ENCODE data around the gene TADA3. TPM values are rescaled to one million over a fixed set of nuclear protein-coding genes. Genes with fewer than 3 reads are reported as not detected.

Gene TADA3
- polyA plus RNA-seq, 2 of the 4 experiments (the other 2 are of a cell fraction) = 42.6 to 50.3 TPM

DNA sequence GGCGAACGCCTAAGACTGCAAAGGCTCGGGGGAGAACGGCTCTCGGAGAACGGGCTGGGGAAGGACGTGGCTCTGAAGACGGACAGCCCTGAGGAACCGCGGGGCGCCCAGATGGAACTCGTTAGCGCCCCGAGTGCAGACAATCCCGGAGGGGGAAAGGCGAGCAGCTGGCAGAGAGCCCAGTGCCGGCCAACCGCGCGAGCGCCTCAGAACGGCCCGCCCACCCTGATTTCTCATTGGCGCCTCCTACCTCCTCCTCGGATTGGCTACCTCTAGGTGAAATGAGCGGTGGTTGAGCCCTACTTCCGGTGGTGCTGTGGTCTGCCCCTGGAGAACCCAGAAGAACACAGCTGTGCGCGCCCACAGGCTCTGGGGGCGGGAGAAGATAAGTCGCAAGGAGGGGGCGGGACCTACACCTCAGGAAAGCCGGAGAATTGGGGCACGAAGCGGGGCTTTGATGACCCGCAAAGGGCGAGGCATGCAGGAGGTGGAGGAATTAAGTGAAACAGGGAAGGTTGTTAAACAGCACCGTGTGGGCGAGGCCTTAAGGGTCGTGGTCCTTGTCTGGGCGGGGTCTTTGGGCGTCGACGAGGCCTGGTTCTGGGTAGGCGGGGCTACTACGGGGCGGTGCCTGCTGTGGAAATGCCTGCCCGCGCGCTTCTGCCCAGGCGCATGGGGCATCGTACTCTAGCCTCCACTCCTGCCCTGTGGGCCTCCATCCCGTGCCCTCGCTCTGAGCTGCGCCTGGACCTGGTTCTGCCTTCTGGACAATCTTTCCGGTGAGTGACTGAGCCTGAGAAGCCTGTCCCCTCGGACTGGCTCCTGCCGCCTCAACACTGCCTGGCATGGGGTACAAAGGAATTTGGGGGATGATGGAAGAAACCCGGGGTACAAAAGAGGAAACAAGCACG is 42.4 kb downstream of the TADA3 start, which contains the start of gene OGG1:
TSS of gene OGG1 (plus strand) at position 308 of the 911 bp plus-strand sequence. CDS start at position 643, 335 bp downstream.
- peak; percentile 98 to 99 for DNase-seq (ENCODE audit: low read depth in 1 of 2, low spot score in 1 of 2)
- peak; percentile 95 to 98 for ATAC-seq
- under 1% methylated on average over 43 of the region's 60 CpGs for WGBS (ENCODE audit: missing lambda C conversion rate)
- peak within 1 kb of the TSS; percentile 91 for H3K4me2 ChIP-seq
- POLR2A ChIA-PET = interaction anchor here (0.8 to 1.9 kb wide), 8 partner anchors 13 to 387 kb away, joined by 3 to 17 read pairs (median 4); partner anchors contain the start of genes ARPC4, BRPF1, CAMK1 and MTMR14
- TF ChIP-seq NFE2L2 (conservative IDR thresholded peaks at IDR 0.05; ENCODE audit: low read length) (no peak), TP53 (CRISPR knock-in tag; IDR thresholded peaks at IDR 0.05) (0 out of 2 replicates have a peak, but pooled peaks have one; percentile 32), TFCP2L1 (CRISPR knock-in tag; IDR thresholded peaks at IDR 0.05) (no peak), PHF8 (IDR thresholded peaks at IDR 0.05; ENCODE audit: borderline replicate concordance, low read depth) (peak; percentile 43; the same call in 1 of the 2 replicates), JUN (IDR thresholded peaks at IDR 0.05) (peak; percentile 54 to 68; a peak in 3 of 5 replicates), POLR2A (IDR thresholded peaks at IDR 0.05; ENCODE audit: low read length) (peak; percentile 50)
- TF ChIP-seq, protein P1, sequence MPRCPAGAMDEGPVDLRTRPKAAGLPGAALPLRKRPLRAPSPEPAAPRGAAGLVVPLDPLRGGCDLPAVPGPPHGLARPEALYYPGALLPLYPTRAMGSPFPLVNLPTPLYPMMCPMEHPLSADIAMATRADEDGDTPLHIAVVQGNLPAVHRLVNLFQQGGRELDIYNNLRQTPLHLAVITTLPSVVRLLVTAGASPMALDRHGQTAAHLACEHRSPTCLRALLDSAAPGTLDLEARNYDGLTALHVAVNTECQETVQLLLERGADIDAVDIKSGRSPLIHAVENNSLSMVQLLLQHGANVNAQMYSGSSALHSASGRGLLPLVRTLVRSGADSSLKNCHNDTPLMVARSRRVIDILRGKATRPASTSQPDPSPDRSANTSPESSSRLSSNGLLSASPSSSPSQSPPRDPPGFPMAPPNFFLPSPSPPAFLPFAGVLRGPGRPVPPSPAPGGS (IDR thresholded peaks at IDR 0.05) = 0 out of 3 replicates have a peak, but pooled peaks have one; percentile 41
- TF ChIP-seq, protein P2, sequence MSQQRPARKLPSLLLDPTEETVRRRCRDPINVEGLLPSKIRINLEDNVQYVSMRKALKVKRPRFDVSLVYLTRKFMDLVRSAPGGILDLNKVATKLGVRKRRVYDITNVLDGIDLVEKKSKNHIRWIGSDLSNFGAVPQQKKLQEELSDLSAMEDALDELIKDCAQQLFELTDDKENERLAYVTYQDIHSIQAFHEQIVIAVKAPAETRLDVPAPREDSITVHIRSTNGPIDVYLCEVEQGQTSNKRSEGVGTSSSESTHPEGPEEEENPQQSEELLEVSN (IDR thresholded peaks at IDR 0.05; ENCODE audit: borderline replicate concordance, low read depth) = peak; percentile 63; the same call in 1 of the 2 replicates
- TF ChIP-seq, protein P3, sequence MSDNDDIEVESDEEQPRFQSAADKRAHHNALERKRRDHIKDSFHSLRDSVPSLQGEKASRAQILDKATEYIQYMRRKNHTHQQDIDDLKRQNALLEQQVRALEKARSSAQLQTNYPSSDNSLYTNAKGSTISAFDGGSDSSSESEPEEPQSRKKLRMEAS (IDR thresholded peaks at IDR 0.05) = peak; percentile 91
- no peak for FAIRE-seq
- H3K4me3 ChIP-seq = peak within 1 kb of the TSS; percentile 72
- peak within 1 kb of the TSS; percentile 95 to 97 for H3K27ac ChIP-seq
- H3K9me3 ChIP-seq = no peaks in the 10 kb centered on the region
- CTCF ChIA-PET = interaction anchor here (0.8 to 4.9 kb wide), 12 partner anchors 10 to 397 kb away, joined by 3 to 22 read pairs (median 4); partner anchors contain the start of genes BRPF1 and CAMK1
- peaks cover 13% of the 10 kb centered on the region; the same call in 2 of the 3 replicates for H3K4me1 ChIP-seq

DNA sequence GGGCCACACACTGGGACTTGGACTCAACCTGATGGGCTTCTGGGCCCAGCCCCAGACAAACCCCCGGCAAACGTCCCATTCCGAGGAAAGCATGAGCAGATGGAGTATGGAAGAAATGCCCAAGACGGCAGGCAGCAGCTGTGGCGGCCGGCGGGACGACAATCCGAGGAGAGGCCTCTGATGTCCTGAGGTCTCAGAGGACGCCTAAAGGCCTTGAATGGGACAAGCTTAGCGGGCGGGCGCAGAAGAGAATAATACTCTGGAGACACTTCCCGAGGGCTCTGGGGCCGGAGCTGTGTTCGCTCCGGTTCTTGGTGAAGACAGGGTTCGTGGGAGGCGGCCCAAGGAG is 43.0 kb downstream of the TADA3 start:
- Histone ChIP-seq H3K4me2 (peak overlapping the region; percentile 91), H3K4me1 (peaks cover 13% of the 10 kb centered on the region; the same call in 2 of the 3 replicates), H3K9me3 (no peaks in the 10 kb centered on the region), H3K27ac (peak overlapping the region; percentile 95 to 97), H3K4me3 (peak overlapping the region; percentile 72)
- no peak for TF ChIP-seq MAFK (IDR thresholded peaks at IDR 0.05; ENCODE audit: partially characterized antibody)
- no peak for TF ChIP-seq KDM1A (IDR thresholded peaks at IDR 0.05; ENCODE audit: low read depth)
- no peak for TF ChIP-seq CBX8 (IDR thresholded peaks at IDR 0.05)
- ChIA-PET POLR2A (interaction anchor here (0.8 to 1.9 kb wide), 7 partner anchors 12 to 386 kb away, joined by 3 to 17 read pairs (median 4); partner anchors contain the start of genes ARPC4, BRPF1, CAMK1 and MTMR14), CTCF (interaction anchor here (0.8 to 4.9 kb wide), 11 partner anchors 10 to 396 kb away, joined by 3 to 22 read pairs (median 4); partner anchors contain the start of genes BRPF1 and CAMK1)
- peak; percentile 58 to 61 for ATAC-seq
- 9% methylated on average over 9 of the region's 19 CpGs for WGBS (ENCODE audit: missing lambda C conversion rate)
- no peak for FAIRE-seq
- peak in 1 of 2 experiments; percentile 26 for DNase-seq (ENCODE audit: low read depth in 1 of 2, low spot score in 1 of 2)

DNA sequence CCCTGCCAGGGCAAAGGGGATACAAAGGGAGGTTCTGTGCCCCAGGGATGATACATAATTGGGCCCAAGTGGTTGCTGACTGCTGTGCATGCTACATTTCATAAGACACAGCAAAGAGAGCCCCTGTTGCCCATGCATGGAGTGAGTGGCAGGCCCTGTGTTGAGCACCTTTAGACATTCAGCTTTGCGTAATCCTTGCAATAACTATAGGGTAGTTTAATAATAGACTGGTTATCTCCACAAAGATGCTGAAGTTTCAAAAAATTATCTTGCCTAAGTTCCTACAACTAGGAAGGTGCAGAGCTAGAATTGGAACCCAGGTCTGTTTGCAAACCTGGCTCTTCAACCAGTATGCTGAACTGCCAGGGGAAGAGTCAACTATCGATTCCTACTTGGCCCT is 44.2 kb downstream of the TADA3 start:
- TF ChIP-seq NR3C1 (IDR thresholded peaks at IDR 0.05) (no peak), RCOR1 (IDR thresholded peaks at IDR 0.05; ENCODE audit: low read depth, low read length) (no peak), HDAC2 (IDR thresholded peaks at IDR 0.05) (no peak), SMC3 (IDR thresholded peaks at IDR 0.05) (no peak), RFX5 (IDR thresholded peaks at IDR 0.05) (no peak), RAD21 (conservative IDR thresholded peaks at IDR 0.05 in 1 of 2, IDR thresholded peaks at IDR 0.05 in 1 of 2) (no peak), SREBF2 (IDR thresholded peaks at IDR 0.05) (no peak), TP53 (CRISPR knock-in tag; IDR thresholded peaks at IDR 0.05) (no peak), NFE2L2 (conservative IDR thresholded peaks at IDR 0.05; ENCODE audit: low read length) (no peak), RARB (CRISPR knock-in tag; IDR thresholded peaks at IDR 0.05) (no peak), MYC (IDR thresholded peaks at IDR 0.05; ENCODE audit: borderline replicate concordance, low read length) (no peak), ZSCAN20 (CRISPR knock-in tag; IDR thresholded peaks at IDR 0.05) (no peak), MAFK (IDR thresholded peaks at IDR 0.05; ENCODE audit: partially characterized antibody) (no peak)
- TF ChIP-seq, protein P4, sequence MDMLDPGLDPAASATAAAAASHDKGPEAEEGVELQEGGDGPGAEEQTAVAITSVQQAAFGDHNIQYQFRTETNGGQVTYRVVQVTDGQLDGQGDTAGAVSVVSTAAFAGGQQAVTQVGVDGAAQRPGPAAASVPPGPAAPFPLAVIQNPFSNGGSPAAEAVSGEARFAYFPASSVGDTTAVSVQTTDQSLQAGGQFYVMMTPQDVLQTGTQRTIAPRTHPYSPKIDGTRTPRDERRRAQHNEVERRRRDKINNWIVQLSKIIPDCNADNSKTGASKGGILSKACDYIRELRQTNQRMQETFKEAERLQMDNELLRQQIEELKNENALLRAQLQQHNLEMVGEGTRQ (IDR thresholded peaks at IDR 0.05) = no peak
- TF ChIP-seq, protein P5, sequence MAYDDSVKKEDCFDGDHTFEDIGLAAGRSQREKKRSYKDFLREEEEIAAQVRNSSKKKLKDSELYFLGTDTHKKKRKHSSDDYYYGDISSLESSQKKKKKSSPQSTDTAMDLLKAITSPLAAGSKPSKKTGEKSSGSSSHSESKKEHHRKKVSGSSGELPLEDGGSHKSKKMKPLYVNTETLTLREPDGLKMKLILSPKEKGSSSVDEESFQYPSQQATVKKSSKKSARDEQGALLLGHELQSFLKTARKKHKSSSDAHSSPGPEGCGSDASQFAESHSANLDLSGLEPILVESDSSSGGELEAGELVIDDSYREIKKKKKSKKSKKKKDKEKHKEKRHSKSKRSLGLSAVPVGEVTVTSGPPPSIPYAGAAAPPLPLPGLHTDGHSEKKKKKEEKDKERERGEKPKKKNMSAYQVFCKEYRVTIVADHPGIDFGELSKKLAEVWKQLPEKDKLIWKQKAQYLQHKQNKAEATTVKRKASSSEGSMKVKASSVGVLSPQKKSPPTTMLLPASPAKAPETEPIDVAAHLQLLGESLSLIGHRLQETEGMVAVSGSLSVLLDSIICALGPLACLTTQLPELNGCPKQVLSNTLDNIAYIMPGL (CRISPR knock-in tag; IDR thresholded peaks at IDR 0.05; ENCODE audit: borderline replicate concordance) = no peak
- DNase-seq (ENCODE audit: low read depth in 1 of 2, low spot score in 1 of 2) (no peak), ATAC-seq (no peak), FAIRE-seq (no peak)
- Histone ChIP-seq H3K9me3 (no peaks in the 10 kb centered on the region), H3K4me3 (no peak overlapping the region), H3K4me2 (no peak overlapping the region), H3K4me1 (peaks cover 13% of the 10 kb centered on the region; the same call in 2 of the 3 replicates), H3K27ac (no peak overlapping the region)
- 96% methylated on average over 2 of the region's 2 CpGs for WGBS (ENCODE audit: missing lambda C conversion rate)
- ChIA-PET POLR2A (no interaction called here), CTCF (interaction anchor here (1.5 to 4.9 kb wide), 3 partner anchors 9 to 33 kb away, joined by 5 to 22 read pairs (median 17); partner anchors contain the start of gene BRPF1)
